SH-SY5Y (cell line): ENCODE measurements around the gene TRNAU1AP.

Source experiments
- GATA2 ChIP-seq: IDR thresholded peaks from 2 replicates; pipeline ENCODE4 v1.6.1; 2011; ENCODE audit warnings: mild to moderate bottlenecking, low read depth, low read length
- GATA3 ChIP-seq: IDR thresholded peaks from 2 replicates; pipeline ENCODE4 v1.6.1; 2011; ENCODE audit warnings: low read depth, mild to moderate bottlenecking, low read length, moderate library complexity

Gene TRNAU1AP

DNA sequence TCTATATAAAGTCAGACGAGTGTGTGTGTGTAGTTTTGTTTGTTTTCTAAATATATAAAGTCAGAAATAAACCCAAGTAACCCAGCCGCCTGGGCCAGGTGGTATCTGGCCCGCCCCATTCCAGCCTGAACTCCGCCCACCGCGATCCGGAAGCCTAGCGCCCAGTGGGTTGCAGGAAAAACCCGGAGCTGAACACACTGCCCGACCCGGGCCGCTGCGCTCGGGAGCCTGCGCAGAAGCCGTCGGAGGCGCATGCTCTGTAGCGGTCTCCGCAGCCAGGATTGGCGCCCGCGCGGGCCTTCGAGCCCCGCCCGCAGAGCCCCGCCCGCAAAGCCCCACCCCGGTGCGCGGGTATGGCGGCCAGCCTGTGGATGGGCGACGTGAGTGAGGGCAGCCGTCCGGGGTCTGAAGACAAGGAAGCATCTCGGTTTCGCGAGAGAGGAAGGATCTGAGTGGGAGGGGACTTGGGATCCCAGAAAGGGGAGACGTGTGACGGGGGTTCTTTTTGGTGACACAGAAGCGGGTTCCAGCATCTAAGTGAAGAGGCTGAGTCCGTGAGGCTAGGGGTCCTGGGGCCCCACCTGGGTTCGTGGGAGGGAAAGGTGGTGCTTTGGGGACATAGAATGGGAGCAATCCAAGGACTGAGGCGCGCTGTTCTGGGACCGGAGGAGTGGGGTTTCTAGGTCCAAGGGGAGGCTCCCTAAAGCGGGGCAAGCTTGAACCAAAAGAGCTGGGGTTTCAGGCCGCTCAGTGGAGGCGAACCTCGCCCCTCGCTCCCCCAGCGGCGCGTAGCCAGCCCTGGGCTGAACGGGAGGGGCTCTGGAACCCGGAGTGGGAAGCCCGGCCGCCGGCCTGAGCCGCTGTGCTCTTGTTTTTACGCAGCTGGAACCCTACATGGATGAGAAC lies at the start of gene TRNAU1AP:
TRNAU1AP (plus strand) TSS at position 328 of the 906 bp plus-strand sequence; CDS start at position 354, 26 bp downstream.
- no peak for TF ChIP-seq GATA3
- no peak; the same call in 1 of the 2 replicates for TF ChIP-seq GATA2

DNA sequence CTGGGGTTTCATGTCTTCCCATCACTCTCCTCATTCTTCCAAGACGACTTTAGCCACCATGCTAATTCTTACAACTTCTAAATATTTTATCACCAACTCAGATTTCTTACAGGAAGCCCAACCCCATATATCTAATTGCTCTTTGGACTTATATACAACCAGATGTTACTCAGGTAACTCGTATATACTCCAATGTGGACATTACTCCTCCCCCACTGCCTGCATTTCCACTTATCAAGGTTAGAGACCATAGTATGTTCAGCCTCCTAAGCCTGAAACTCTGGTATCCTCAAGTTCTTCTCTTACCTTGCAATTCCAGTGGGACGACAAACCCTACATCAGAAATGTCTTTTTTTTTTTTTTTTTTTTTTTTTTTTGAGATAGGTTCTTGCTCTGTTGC lies 49.8 kb upstream of the TRNAU1AP start:
- TF ChIP-seq GATA2: no peak

DNA sequence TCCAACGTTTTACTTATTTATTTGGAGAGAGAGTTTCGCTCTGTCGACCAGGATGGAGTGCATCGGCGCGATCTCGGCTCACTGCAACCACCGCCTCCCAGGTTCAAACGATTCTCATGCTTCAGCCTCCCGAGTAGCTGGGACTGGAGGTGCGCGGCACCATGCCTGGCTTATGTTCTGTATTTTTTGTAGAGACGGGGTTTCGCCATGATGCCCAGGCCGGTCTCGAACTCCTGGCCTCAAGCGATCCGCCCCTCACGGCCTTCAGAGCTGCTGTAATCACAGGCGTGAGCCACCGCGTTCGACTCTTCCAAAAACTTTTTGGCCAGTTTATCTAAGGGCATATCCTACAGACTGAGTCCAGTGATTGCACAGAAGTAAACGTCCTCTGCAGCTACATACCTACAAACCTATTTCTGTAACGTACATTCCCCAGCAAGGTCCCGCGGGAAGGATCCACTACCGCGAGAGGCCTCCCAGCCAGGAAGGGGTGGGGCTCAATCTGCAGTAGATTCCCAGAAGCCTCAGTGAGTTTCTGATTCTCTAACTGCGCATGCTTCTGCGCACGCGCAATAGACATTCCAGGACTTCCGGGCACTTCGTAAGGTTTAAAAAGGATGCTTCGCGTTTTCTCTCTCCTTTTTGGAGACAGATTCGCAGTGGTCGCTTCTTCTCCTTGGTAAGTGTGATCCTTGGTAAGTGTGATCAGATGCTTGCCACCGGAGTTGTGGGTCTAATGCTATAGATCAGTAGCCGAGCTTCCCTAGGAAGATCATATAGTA lies 47.3 kb upstream of the TRNAU1AP start, which contains the start of gene RCC1:
RCC1 (plus strand) TSS at position 638 of the 782 bp plus-strand sequence. CDS start 23,824 bp downstream, outside the sequence.
- TF ChIP-seq GATA3: no peak
- no peak for TF ChIP-seq GATA2

DNA sequence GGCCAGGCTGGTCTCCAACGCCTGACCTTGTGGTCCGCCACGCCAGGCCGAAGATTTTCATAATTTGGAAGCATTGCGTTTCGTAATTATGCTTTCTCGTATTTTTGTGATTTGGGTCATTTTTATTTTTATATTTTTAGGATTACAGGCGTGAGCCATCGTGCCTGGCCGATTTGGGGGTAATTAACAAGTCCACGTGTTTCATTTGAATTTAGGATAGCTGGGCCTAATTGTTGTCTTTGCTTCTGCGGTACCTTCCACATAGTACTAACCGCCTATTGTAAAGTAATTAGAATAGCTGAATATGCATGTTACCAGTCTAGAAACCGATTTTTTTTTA lies 46.0 kb upstream of the TRNAU1AP start:
- TF ChIP-seq GATA3 (no peak), GATA2 (no peak)

DNA sequence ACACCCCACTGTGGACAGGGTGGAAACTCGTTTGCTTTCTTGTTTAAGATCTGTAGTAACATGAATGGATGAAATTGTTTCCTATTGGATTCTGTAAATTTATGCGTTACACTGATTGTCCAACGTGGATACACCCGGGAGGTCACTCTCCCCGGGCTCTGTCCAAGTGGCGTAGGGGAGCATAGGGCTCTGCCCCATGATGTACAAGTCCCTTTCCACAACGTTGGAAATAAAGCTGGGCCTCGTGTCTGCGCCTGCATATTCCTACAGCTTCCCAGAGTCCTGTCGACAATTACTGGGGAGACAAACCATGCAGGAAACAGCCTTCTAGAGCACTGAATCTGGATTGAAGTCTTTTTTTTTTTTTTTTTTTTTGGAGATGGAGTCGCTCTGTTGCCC lies 45.6 kb upstream of the TRNAU1AP start:
- TF ChIP-seq GATA2 (no peak), GATA3 (no peak)

DNA sequence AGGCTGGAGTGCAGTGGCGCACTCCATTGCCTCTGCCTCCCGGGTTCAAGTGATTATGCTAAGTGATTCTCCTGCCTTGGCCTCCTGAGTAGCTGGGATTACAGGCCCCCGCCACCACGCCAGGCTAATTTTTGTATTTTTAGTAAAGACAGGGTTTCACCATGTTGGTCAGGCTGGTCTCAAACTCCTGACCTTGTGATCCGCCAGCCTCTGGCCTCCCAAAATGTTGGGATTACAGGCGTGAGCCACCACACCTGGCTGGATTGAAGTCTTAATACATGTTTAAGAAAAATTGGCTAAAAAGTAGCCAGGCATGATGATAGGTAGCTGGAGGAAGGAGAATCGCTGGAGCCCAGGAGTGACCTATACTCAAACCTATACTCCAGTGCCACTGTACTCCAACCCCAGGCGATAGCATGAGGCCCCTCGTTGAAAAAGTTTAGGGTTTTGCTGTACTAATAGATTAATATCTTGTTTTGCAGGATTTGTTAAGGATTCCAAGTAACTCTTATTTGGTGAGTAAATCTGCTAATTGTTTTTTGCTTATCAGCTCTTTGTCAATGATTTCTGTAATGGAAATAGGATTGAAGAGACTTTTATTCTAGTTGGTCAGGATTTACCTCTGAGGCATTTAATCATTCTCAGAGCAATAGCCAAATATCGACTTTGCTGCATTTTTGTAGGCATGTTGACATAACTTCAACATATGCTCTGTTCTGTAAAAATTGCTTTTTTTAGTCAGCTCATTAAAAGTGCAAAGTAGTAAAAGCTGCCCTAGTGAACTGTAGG lies 45.0 kb upstream of the TRNAU1AP start:
- no peak for TF ChIP-seq GATA2
- no peak for TF ChIP-seq GATA3

DNA sequence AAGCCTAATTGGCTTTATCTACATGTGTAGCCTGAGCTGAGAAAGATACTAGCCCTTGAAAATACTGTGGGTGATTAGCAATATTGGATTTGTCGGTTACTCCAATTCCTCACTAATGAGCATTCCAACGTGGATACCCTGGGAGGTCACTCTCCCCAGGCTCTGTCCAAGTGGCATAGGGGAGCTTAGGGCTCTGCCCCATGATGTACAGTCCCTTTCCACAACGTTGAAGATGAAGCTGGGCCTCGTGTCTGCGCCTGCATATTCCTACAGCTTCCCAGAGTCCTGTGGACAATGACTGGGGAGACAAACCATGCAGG lies 44.5 kb upstream of the TRNAU1AP start:
- TF ChIP-seq GATA2 (no peak), GATA3 (no peak)

DNA sequence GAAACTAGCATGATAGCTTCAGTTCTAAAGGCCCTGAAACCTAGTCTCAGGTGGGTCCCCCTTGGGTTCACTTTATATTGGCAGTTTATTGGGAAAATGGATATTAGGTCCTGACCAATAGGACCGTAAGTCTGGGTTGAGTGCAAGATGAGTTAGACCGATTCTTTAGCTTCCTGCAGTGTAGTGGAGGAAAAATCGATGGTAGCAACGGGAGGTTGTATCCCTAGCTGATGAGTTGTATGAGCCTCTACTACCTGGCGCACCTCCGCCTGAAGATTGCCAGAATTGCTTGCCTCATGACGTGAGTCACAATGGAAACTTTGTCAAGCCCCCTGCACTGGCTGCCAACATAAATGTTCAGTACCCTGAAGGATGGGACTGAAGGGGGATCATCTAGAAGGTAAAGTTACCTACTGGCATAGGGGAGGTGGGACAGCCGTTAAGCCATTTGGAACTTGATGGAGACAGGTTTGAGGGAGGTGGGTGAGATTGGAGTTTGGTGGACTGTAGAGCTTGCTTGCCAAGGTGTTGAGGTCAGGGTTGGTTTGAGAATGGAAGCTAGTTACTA lies 43.1 kb upstream of the TRNAU1AP start:
- TF ChIP-seq GATA3: no peak
- TF ChIP-seq GATA2: no peak

DNA sequence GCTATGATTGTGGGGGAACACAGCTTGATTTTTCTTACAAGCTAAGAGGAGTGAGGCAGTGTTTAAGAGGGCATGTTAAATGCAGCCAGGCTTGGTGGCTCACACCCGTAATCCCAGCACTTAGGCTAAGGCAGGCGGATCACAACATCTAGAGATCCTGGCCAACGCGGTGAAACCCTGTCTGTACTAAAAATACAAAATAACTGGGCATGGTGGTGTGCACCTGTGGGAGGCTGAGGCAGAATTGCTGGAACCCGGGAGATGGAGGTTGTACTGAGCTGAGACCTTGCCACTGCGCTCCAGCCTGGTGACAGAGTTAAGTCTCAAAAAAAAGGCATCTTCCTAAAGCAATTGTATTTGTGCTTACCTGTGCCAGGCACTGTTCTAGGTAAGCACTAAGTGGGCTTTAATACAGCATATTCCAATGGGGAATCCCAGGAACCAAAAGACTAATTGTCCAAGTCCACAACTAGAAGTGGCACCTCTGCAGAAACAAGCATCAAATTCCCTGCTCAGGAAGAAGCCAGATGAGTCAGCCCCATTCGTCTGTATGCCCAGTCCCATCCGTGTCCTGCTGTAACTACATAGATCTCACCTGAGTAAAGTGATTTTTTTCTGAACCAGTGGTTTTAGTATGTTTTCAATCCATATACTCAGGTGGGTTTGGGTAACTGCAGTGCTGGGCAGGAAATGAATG lies 42.5 kb upstream of the TRNAU1AP start:
- TF ChIP-seq GATA2 (no peak), GATA3 (no peak)

DNA sequence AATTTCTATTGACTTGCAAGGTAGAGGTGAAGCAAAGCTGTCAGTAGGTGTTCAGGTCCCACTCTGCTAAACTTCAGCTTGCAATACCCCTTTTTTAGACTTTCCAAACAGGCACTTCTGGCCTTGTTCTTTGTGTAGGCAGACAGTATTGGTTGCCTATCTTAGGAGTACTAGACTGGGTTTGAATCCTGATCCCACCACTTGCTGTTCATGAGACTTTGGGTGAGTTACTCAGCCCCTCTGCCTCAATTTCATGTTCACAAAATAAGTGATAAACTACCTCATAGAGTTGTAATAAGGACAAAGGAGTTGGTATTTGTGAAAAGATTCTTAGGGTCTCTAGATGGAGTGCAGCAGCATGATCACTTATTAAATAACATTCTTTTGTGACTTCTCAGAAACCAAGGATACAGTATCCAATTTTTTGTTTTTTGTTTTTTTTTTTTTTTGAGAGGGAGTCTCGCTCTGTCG lies 41.9 kb upstream of the TRNAU1AP start:
- TF ChIP-seq GATA3 (no peak), GATA2 (no peak)

DNA sequence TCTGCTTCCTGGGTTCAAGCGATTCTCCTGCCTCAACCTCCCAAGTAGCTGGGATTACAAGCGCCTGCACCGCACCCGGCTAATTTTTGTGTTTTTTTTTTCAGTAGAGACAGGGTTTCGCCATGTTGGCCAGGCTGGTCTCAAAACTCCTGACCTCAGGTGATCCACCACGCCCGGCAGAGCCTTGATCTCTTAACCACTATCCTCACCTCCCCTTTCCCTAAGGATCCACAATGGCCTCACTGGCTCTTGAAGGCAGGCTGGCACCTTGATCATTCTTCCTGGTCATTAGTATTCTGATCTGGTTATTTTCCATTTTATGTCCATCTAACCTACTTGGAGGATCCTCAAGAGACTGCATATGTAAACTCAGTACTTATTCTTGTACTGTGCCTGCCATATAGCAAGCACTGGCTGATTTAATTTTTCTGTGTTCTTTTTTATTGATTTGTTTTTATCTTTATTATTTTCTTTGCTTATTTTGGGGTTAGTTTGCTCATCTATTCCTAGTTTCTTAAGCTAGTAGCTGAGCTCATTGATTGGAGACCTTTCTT lies 40.8 kb upstream of the TRNAU1AP start:
- no peak for TF ChIP-seq GATA3
- no peak for TF ChIP-seq GATA2

DNA sequence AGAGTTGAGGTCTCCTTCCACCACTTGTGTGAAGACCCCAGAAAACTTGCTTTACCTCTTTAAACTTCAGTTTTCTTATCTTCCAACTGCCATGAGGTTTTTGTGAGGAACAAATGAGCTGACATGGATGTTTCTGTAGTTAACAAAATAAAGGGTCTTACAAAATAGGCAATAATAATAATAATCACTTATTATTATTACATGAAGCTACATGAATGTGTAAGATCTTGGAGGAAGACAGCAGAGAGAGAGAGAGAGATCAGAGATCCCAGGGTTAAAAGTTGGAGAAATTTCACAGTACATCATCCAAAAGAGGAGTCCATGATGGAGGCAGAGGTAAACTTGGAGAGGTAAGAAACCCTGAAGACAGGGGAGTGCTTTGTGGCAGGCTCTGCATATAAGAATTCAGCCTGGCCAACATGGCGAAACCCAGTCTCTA lies 36.3 kb upstream of the TRNAU1AP start:
- no peak for TF ChIP-seq GATA3
- TF ChIP-seq GATA2: no peak

DNA sequence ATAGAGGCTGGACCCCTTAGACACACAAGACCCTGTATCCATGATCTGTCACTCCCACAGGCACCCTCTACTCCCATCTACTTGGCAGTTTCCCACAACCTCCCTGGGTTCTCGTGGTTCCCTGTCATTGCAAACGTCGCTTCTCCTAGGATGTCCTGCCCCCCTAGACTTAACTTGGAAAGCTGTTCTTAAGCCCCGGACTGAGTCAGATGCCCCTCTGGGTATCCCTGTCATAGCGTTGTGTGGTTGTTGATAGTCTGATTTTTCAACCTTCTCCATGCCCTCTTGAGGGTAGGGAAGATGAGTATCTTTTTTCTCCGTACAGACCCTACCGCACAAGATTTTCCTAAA lies 35.3 kb upstream of the TRNAU1AP start:
- TF ChIP-seq GATA2 (no peak), GATA3 (no peak)
